Esophagus squamous epithelium (tissue), 5 donors: ENCODE results near the gene ATP5F1D. TPM values are rescaled to one million over a fixed set of nuclear protein-coding genes. Genes with fewer than 3 reads are reported as not detected.

Experiments
- DNase-seq: peaks from one replicate; lab custom pipeline; 2025; lab: John Stamatoyannopoulos, UW
- H3K27ac ChIP-seq, 4 donors: fragments of 200-600 bp; sonication (generic); one replicate each; pipeline ENCODE4 v1.5.1; 2016 to 2019; ENCODE audit warnings: mild to moderate bottlenecking in 1 of 4
- H3K27me3 ChIP-seq, 4 donors: fragments of 200-600 bp; sonication (generic); 1 replicate in 3 of 4; 2 replicates in 1 of 4; pipeline versions ENCODE4 v1.5.1 to v1.6.0; 2017 to 2021; ENCODE audit warnings: antibody characterized with exemption in 1 of 4
- H3K36me3 ChIP-seq, 3 donors: fragments of 200-600 bp; sonication (generic); one replicate each; pipeline ENCODE4 v1.5.1; 2016 to 2019
- H3K4me1 ChIP-seq, 3 donors: fragments of 200-600 bp; sonication (generic); one replicate each; pipeline ENCODE4 v1.5.1; 2017 to 2019
- H3K4me3 ChIP-seq, 4 donors: fragments of 200-600 bp; sonication (generic); 1 replicate in 3 of 4; 2 replicates in 1 of 4; pipeline ENCODE4 v1.5.1; 2016 to 2019; ENCODE audit warnings: mild to moderate bottlenecking in 2 of 4, moderate library complexity in 1 of 4
- H3K9me3 ChIP-seq, 3 donors: fragments of 200-600 bp; sonication (generic); one replicate each; pipeline ENCODE4 v1.5.1; 2016 to 2019
- CTCF ChIP-seq, 6 experiments: fragments of 450-650 bp in 4 of 6; fragments of 200-600 bp in 2 of 6; sonication (generic) in 2 of 6; IDR thresholded peaks; one replicate each; pipeline ENCODE4 v1.5.1; 2016 to 2019; ENCODE audit warnings: antibody characterized with exemption in 6 of 6, mild to moderate bottlenecking in 4 of 6, moderate library complexity in 4 of 6
- POLR2A ChIP-seq, 4 donors: fragments of 450-650 bp; IDR thresholded peaks; one replicate each; pipeline ENCODE4 v1.6.1; 2017; ENCODE audit warnings: antibody characterized with exemption in 4 of 4, mild to moderate bottlenecking in 4 of 4, moderate library complexity in 3 of 4
- WGBS, 2 donors: methylation state at CpG; one replicate each; pipeline ENCODE4 v1.1.5; 2018; 5-methylcytosine and 5-hydroxymethylcytosine counted together
- intact Hi-C: fragments of 100-400 bp; cut with DNase I; formaldehyde crosslinking; loops from one replicate; pipeline ENCODE4 v1.15.0; 2022
- total RNA-seq, 4 donors: library from RNA; depleted of rRNA; stranded (reverse); fragments of >200 nt; gene quantifications; one replicate each; pipeline ENCODE4 v1.1.0, GENCODE V29; 2016
- donor health status: DM: yes; HTN: yes; CAD: no.

The ATP5F1D gene
- total RNA-seq, 4 donors from 2014 or later = 83.4 to 171 (median 132) TPM

- DNase-seq = peak; percentile 78
- 0% methylated on average over 11 to 17 of the region's 102 CpGs for WGBS, 2 donors
- Histone ChIP-seq H3K27ac (peak overlapping the region; percentile 98 to 100 (median 100)), H3K4me3 (peak overlapping the region; percentile 73 to 98 (median 90)), H3K27me3 (no peaks in the 10 kb centered on the region), H3K9me3 (no peaks in the 10 kb centered on the region), H3K36me3 (peaks cover 8 to 35% (median 13%) of the 10 kb centered on the region in 3 donors), H3K4me1 (peaks cover 47 to 79% (median 59%) of the 10 kb centered on the region in 3 donors)
- intact Hi-C loops = no loop called here
- TF ChIP-seq CTCF (IDR thresholded peaks at IDR 0.05) (peak in 1 of 6 experiments; percentile 31), POLR2A (IDR thresholded peaks at IDR 0.05) (peak in 3 of 4 donors; percentile 95 to 96 (median 96))
Observed at GRCh38 chr19:1249298-1249989, 7.9 kb downstream of the ATP5F1D start.

- peaks cover 47 to 79% (median 59%) of the 10 kb centered on the region in 3 donors for H3K4me1 ChIP-seq
- no CpG with 5 or more reads among the region's 67 CpGs for WGBS, 2 donors
- H3K36me3 ChIP-seq = peaks cover 14 to 41% (median 18%) of the 10 kb centered on the region in 3 donors
- no peaks in the 10 kb centered on the region for H3K9me3 ChIP-seq
- no peak for DNase-seq
- peak overlapping the region; percentile 73 to 98 (median 90) for H3K4me3 ChIP-seq
- intact Hi-C loops = no loop called here
- TF ChIP-seq POLR2A (IDR thresholded peaks at IDR 0.05) (no peak), CTCF (IDR thresholded peaks at IDR 0.05) (no peak)
- H3K27ac ChIP-seq = peak overlapping the region; percentile 98 to 100 (median 100)
- H3K27me3 ChIP-seq = no peaks in the 10 kb centered on the region
Observed at GRCh38 chr19:1249990-1250436, 8.5 kb downstream of the ATP5F1D start.

DNA sequence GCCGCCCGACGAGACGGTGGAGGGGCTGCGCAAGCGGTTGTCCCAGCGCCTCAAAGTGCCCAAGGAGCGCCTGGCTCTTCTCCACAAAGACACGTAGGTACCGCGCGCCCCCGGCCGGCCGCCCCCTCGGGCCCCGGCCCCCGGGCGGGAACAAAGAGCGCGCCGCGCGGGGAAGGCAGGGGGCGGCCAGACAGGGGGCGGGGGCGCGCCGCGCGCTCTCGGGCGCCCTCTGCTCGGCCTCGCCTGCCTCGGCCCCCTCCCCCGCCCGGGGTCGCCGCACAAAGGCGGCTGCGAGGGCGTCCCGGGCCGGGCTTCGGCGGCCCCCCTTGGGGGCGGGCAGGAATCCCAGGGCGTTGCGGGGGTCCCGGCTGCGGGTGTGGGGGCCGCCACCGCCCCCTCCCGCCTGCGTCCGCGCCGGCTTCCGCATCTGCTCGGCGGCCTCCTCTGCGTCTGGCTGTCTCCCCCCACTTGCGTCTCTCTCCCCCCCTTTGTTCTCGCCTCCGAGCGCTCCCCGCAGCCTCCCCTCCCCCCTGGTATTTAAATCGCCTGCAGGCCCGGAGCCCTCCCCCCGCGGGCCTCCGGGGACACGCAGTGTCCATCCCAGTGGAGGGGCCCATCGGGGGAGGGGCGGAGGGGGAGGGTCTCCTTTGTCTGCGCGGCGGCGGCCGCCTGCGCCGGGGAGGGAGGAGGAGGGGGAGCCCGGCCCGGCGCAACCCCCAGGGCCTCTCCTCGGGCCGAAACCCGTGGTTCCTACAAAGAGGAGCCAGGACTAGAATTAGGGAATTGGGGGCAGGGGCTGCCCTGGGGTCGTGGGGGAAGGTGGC is 9.1 kb downstream of the ATP5F1D start:
- H3K27me3 ChIP-seq = no peaks in the 10 kb centered on the region
- no CpG with 5 or more reads among the region's 90 CpGs for WGBS, 2 donors
- DNase-seq = no peak
- H3K4me1 ChIP-seq = peaks cover 47 to 79% (median 59%) of the 10 kb centered on the region in 3 donors
- peak overlapping the region; percentile 98 to 100 (median 100) for H3K27ac ChIP-seq
- intact Hi-C loops = no loop called here
- H3K9me3 ChIP-seq = no peaks in the 10 kb centered on the region
- peak overlapping the region; percentile 73 to 98 (median 90) for H3K4me3 ChIP-seq
- no peak for TF ChIP-seq POLR2A (IDR thresholded peaks at IDR 0.05)
- TF ChIP-seq CTCF (IDR thresholded peaks at IDR 0.05) = no peak
- peaks cover 21 to 47% (median 24%) of the 10 kb centered on the region in 3 donors for H3K36me3 ChIP-seq

DNA sequence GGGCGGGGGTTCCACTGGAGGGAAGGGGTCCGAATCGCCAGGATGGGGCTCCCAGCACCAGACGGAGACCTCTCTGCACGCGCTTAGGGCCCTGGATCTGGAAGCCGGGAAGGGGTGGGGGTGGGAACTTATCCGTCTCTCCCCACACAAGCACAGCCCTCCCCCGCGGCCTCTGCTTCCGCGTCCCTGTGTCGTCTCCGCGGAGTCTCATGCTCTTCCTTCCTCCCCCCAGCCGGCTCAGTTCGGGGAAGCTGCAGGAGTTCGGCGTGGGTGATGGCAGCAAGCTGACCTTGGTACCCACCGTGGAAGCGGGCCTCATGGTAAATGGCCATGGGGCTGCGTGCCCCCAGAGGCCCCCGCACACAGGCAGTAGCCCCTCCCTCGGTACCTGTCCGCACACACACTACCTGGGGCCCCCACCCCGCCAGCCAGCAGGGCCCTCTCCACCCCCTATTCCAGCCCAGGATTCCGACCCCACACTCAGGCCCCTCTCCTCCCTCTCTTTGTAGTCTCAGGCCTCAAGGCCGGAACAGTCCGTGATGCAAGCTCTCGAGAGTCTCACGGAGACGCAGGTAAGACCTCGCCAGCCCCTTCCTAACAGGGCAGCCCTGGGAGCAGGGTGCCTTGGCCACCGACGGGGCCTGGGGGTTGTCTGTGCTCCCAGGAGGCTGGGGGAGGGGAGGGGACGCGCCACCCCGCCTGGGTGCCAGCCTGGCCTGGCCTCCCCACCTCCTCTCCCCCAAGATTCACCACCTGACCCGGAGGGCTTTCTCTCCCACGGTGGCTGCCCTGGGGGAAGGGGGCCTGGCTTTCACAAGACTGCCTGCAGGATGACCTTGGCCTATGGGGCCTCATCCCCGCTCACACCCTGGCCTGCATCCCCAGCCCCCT is 10.0 kb downstream of the ATP5F1D start:
- Histone ChIP-seq H3K27ac (peak overlapping the region; percentile 98 to 100 (median 100)), H3K4me1 (peaks cover 43 to 79% (median 54%) of the 10 kb centered on the region in 3 donors), H3K27me3 (no peaks in the 10 kb centered on the region), H3K9me3 (no peaks in the 10 kb centered on the region), H3K36me3 (peaks cover 27 to 56% (median 31%) of the 10 kb centered on the region in 3 donors), H3K4me3 (peak overlapping the region; percentile 73 to 98 (median 90))
- peak in 1 of 4 donors; percentile 42 for TF ChIP-seq POLR2A (IDR thresholded peaks at IDR 0.05)
- TF ChIP-seq CTCF (IDR thresholded peaks at IDR 0.05) = peak in 1 of 6 experiments; percentile 2
- 0% methylated on average over 4 to 24 of the region's 41 CpGs for whole genome bisulfite sequencing, 2 donors
- DNase-seq = peak; percentile 59
- intact Hi-C loops = no loop called here
